PFSK-1 (cell line): ENCODE measurements around the gene SRSF4.

Experiments
- POLR2AphosphoS5 ChIP-seq: IDR thresholded peaks from 2 replicates; pipeline ENCODE4 v1.6.1; 2012; ENCODE audit warnings: low read depth, mild to moderate bottlenecking, control low read depth, low read length, moderate library complexity
- SIN3A ChIP-seq: IDR thresholded peaks from 2 replicates; pipeline ENCODE4 v1.6.1; 2012; ENCODE audit warnings: mild to moderate bottlenecking, low read length, moderate library complexity, borderline replicate concordance; ENCODE audit not compliant: insufficient read depth
- TAF1 ChIP-seq: IDR thresholded peaks from 2 replicates; pipeline ENCODE4 v1.6.1; 2012; ENCODE audit warnings: low read length, control low read depth, borderline replicate concordance; ENCODE audit not compliant: insufficient read depth
- TF ChIP-seq, protein P1 (sequence below), 2 experiments: IDR thresholded peaks; 2 replicates each; pipeline versions ENCODE4 v1.6.1 to v1.8.0; 2011 to 2012; ENCODE audit warnings: low read depth in 2 of 2, low read length in 2 of 2, control low read depth in 1 of 2, inconsistent platforms in 1 of 2, mild to moderate bottlenecking in 1 of 2, moderate library complexity in 1 of 2; ENCODE audit not compliant: insufficient read depth in 1 of 2

DNA sequence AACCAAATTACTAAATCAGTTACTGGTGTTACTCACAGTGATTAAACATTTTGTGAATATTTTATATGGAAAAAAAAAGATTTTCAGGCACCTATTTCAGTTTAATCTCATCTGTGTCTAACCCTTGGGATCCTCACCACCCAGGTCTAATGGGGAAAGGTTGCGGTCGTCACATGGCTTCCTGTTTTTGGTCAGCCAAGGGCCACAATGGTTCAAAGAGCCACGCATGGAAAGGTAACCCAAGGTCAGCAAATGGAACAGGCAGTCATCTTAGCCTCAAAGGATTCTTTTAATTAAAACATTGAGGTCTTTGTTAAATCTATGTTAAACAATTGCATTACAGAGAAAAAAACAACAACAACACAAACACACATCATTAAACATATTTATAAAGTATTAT is 21.9 kb downstream of the SRSF4 start:
- TF ChIP-seq TAF1 (no peak), POLR2AphosphoS5 (no peak), SIN3A (no peak)
- TF ChIP-seq, protein P1, sequence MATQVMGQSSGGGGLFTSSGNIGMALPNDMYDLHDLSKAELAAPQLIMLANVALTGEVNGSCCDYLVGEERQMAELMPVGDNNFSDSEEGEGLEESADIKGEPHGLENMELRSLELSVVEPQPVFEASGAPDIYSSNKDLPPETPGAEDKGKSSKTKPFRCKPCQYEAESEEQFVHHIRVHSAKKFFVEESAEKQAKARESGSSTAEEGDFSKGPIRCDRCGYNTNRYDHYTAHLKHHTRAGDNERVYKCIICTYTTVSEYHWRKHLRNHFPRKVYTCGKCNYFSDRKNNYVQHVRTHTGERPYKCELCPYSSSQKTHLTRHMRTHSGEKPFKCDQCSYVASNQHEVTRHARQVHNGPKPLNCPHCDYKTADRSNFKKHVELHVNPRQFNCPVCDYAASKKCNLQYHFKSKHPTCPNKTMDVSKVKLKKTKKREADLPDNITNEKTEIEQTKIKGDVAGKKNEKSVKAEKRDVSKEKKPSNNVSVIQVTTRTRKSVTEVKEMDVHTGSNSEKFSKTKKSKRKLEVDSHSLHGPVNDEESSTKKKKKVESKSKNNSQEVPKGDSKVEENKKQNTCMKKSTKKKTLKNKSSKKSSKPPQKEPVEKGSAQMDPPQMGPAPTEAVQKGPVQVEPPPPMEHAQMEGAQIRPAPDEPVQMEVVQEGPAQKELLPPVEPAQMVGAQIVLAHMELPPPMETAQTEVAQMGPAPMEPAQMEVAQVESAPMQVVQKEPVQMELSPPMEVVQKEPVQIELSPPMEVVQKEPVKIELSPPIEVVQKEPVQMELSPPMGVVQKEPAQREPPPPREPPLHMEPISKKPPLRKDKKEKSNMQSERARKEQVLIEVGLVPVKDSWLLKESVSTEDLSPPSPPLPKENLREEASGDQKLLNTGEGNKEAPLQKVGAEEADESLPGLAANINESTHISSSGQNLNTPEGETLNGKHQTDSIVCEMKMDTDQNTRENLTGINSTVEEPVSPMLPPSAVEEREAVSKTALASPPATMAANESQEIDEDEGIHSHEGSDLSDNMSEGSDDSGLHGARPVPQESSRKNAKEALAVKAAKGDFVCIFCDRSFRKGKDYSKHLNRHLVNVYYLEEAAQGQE (IDR thresholded peaks at IDR 0.05; ENCODE audit: insufficient read depth in 1 of 2, low read depth in 2 of 2, low read length in 2 of 2): no peak
